Measurements from ENCODE around the gene ZNF577. TPM values are rescaled to one million over a fixed set of nuclear protein-coding genes. Genes with fewer than 3 reads are reported as not detected.
A peak's percentile ranks its signal among the peaks of the same experiment; 100 is the strongest.

Gene ZNF577
- total and polyA plus RNA-seq, 2 of the 4 experiments (the other 2 are of a cell fraction), result 2.9 to 5.8 TPM

GRCh38 chr19:51905206-51905605 lies 17.5 kb upstream of the ZNF577 start:
- ChIA-PET CTCF (no interaction called here), POLR2A (ENCODE audit: unreplicated experiment) (no interaction called here)
- Histone ChIP-seq H3K79me1 (ENCODE audit: low read depth in 1 of 2, low read length in 2 of 2) (peaks cover 14 to 30% of the 10 kb centered on the region in 2 experiments), H2AK9ac (replicated peaks; ENCODE audit: low read depth, low read length, poor library complexity) (no peak overlapping the region), H3K9me1 (ENCODE audit: insufficient read depth, low read length) (no peaks in the 10 kb centered on the region), H2BK5ac (ENCODE audit: low read depth, low read length, poor library complexity, severe bottlenecking) (no peak overlapping the region), H4K8ac (ENCODE audit: low read depth in 2 of 2, low read length in 2 of 2) (peak overlapping the region in 1 of 2 experiments; percentile 69; a peak in 3 of 4 replicates), H4K5ac (ENCODE audit: low read depth, low read length) (no peak overlapping the region), H3K27me3 (ENCODE audit: control insufficient read depth, insufficient read depth, low read length) (no peaks in the 10 kb centered on the region), H2BK20ac (ENCODE audit: low read depth, low read length) (no peak overlapping the region), H3K4ac (ENCODE audit: low read depth, low read length) (no peak overlapping the region), H2BK120ac (ENCODE audit: low read depth, low read length) (no peak overlapping the region), H3K4me2 (ENCODE audit: low read depth, low read length) (no peak overlapping the region), H4K20me1 (ENCODE audit: insufficient read depth, low read length) (no peaks in the 10 kb centered on the region), H2AFZ (replicated peaks; ENCODE audit: low read length, poor library complexity) (peak overlapping the region; percentile 92), H3K36me3 (ENCODE audit: control insufficient read depth, insufficient read depth, low read length) (peaks cover 3% of the 10 kb centered on the region; the same call in 1 of the 2 replicates), H2BK15ac (ENCODE audit: low read depth, low read length) (no peak overlapping the region), H3K14ac (replicated peaks; ENCODE audit: low read depth, low read length) (no peak overlapping the region), H3K9ac (ENCODE audit: low read depth, low read length) (no peak overlapping the region), H3K56ac (ENCODE audit: extremely low read depth, insufficient read depth, low read length) (no peak overlapping the region), H3K18ac (ENCODE audit: low read depth, low read length) (no peak overlapping the region), H3K4me3 (ENCODE audit: insufficient read depth, low read depth, low read length) (no peak overlapping the region; the same call in 1 of the 2 replicates), H4K91ac (ENCODE audit: insufficient read depth, low read depth, low read length) (no peak overlapping the region), H3K9me3 (ENCODE audit: control insufficient read depth, insufficient read depth, low read length) (peaks cover 9% of the 10 kb centered on the region; the same call in 1 of the 2 replicates), H2AK5ac (ENCODE audit: low read depth, low read length) (no peak overlapping the region), H3K4me1 (ENCODE audit: control insufficient read depth, insufficient read depth, low read length) (no peaks in the 10 kb centered on the region), H3K27ac (ENCODE audit: insufficient read depth, low read length) (no peak overlapping the region), H3K23ac (ENCODE audit: low read depth, low read length) (no peak overlapping the region)
- ATAC-seq (ENCODE audit: low read depth), result no peak
- dilution Hi-C loops (cut with HindIII; ENCODE audit: low sequenced_read_pairs, unreplicated experiment), result no loop called here
- peak; percentile 16 for DNase-seq
- no TSS peak for BruUV-seq (replicated peaks)
- intact Hi-C loops (cut with micrococcal nuclease), result no loop called here
- TF ChIP-seq POLR2A (IDR thresholded peaks at IDR 0.05; ENCODE audit: low read depth, low read length), result no peak
- TF ChIP-seq FOS (IDR thresholded peaks at IDR 0.05; ENCODE audit: low read depth, low read length), result no peak
- TF ChIP-seq BHLHE40 (IDR thresholded peaks at IDR 0.05; ENCODE audit: low read depth, low read length), result no peak
- TF ChIP-seq RAD21 (IDR thresholded peaks at IDR 0.05; ENCODE audit: low read length), result no peak
- in situ Hi-C loops (cut with MboI; ENCODE audit: low sequenced_read_pairs), result no loop called here
- WGBS, 2 experiments (ENCODE audit: extremely low coverage in 2 of 2, insufficient read length in 1 of 2), result no CpG with 5 or more reads among the region's 3 CpGs

Data from IMR-90 (cell line).